Activated CD4-positive, alpha-beta T cell treated with anti-CD3 and anti-CD28 coated beads for 4 hours (primary cell): ENCODE data around the gene BMP5.

ENCODE experiments used
- DNase-seq, 2 donors: peaks; one replicate each; pipeline ENCODE4 v3.0.0-alpha.2; 2020

BMP5 gene

DNA sequence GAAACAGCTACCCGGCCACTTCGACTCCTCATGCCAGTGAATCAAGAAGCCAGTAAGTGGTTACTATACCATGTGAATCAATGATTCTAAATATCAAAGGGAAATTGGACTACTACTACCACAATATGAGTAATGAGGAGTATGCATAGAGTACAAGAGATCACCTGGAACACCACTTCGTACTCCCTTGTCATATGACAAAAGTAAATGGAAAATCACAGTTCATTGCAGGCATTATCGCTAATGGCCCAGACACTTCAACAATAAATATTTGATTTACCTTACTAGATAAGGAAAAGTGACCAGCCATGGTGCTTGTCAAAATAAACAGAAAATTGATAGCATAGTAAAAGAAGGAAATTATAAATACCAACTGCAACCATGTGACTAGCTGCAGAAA lies 73.1 kb downstream of the BMP5 start:
- DNase-seq, result no peak

DNA sequence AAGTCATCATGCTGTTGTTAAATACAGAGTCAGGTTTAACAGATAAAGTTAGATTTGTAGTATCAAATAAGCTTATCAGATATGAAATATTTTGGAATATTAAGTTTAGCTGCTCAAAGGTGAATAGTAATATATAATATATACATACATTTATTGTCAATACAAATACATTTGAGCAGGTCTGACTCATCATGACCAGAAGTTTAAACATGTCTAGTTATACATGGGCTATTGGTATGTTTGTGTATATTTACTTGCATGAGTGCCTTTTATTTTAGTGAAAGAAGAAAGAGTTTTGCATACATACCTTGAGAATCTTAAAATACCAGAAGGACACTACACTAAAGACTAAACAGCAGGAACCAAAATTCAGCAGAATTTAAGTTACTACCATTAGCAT lies 76.8 kb downstream of the BMP5 start:
- DNase-seq, result no peak

DNA sequence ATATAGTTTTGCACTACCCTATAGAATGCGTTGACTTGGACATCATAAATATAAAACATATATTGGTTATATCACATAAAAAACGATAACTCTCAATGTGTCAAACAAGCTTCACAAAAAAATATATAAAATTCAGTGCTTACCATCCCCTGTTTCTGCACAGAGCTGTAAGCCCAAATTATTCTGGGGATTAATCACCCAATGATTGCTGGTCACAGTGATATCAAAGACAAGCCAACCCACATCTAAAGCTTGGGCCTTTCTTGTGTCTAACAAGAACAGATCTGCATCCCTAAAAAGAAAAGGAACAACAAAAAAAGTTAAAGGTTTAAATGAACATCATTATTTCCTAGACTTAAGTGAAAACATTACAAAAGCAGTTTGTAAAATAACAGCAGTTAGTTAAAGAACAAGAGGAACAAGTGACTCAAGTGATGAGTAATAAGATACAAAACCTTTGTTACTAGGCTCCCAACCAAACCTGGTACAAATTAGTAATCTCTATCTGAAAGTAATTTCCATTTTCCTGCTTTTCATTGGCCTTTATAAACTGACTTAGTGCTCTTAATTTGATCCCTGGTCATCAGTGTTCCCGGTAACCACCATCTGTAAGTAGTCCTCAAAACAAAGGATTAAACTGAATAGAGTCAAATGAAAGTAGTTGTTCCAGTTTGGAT lies 81.1 kb downstream of the BMP5 start:
- DNase-seq, result no peak

DNA sequence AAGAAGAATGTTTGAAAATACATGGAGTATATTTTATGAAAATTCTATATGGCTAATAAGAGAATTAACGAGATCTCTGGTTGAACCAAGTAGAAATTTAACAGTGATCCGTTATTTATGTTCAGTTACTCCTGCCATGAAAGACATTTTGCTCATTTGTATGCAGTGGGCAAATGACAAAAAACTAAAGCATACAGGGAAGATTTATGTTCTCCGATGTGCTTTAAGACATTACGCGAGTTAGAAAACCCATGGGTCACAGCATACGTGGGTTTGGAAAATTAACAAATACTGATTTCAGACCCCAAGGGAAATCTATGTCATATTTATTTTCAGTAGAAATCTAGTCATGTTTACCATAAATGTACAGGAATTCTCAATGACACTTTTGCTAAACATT lies 90.1 kb downstream of the BMP5 start:
- DNase-seq, result no peak

DNA sequence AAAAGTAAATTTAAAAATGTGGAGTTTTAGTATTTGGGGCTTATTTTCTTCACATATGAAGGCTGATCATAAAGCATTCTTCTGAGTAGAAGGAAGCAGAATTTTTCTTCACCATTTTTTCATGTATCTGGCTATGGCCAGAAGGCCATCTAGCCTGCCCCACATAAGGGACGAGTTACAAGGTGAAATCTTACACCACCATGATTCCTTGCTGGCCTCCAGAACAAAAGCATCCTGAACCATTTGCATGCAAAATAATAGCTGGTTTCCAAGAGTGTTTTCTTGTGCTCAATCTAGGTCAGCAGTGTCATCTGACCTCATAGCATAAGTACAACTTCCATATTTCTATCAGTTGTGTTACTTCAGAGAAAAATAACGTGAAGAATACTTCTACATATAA lies 93.1 kb downstream of the BMP5 start:
- no peak for DNase-seq

DNA sequence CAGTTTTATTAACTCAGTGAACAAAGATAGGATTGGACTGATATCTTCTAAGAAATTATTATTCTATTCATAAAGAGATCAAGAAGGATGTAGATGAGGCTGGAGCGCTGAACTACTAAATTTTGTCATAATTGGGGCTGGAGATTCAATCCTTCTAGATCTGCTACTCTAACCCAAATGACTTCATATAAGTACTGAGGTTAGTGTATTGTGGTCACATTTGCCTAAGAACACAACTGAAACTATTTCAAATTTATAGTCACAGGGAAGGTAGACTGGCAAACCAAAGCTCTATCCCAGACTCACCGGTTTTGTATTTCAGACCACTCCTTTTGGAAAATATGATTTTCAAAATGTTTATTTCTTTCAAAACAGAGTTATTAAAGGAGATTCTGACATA lies 96.7 kb downstream of the BMP5 start:
- DNase-seq, result no peak

DNA sequence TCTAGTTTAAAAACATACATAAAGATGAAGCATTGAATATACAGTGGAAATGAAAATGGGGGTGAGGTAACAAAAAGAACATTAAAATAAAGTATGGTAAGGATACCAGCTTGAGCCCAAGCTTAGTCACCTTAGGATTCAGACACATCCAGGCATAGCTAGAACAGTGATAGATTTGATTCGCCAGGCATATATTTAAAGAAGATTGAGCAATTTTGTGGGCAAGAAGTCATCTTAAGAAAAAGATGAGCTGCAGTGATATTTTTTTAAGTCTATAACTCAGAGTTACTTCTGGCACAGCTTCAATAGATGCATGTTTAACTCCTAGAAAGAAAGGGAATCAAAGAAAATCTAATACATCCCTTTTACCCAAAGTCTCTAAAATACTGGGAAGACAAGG lies 97.9 kb downstream of the BMP5 start:
- DNase-seq, result no peak

DNA sequence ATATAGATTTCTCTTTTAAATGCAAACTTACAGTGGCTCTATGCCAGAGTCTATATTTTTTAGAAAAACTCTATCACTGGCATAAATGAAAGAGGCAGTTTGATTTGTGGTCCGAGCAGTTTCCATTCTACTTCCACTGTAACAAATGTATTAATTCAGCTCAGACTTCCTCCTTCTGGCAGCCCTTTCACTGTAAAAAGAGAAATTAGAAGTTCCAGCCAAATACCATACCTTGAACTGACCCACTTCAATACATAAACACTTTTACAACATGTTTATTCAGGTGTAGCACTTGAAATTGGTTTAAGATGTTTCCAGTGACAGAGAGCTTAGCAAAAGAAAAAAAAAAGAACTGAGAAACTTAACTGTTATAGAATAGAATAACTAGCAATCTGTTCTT lies 99.3 kb downstream of the BMP5 start:
- no peak for DNase-seq

DNA sequence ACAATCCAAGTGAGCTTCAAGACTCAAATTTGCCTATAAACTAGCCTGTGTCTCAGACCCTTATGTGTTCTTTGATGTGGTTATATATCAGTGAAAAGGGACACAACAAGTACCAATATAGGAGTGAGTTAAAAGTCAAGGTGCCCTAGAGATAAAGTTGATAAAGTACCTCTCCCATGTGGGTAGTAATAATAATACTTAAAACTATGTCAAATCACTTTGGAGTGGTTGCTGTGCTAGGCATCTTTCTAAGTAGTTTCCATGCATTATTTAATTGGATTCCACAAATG lies 100.4 kb downstream of the BMP5 start:
- DNase-seq, result no peak

DNA sequence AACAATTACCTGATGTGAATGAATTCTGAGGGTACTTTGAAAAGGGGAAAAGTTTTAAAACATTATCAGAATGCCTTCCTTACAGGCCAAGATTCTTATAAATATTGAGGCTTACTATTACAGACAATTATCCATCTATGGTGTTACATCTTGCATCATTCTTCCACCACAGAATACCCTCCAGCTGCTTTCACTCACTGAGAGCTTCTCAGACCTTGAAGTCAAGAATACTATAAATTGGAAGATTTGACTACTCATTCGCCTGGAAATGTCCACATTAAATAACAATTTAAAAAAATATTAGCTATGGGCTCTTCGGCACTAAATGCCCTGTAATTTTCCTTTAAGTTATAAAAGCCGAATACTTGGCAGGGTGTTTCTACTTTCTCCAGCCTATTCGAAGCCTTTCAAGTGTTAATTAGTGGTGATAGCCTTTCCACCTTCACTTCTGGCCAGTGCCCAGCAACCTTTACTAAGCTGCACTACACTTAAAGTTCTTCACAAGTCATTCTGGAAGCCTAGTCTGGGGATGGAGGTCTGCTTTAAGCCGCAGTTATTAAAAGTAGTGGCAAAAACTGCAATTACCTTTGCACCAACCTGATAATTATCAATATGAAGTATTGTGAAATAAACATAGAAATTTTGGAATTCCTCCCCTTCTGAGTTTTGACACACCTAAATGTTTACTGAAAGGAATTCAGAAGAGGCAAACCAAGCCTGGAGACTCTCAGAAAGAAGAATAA lies 100.9 kb downstream of the BMP5 start:
- DNase-seq, result no peak

DNA sequence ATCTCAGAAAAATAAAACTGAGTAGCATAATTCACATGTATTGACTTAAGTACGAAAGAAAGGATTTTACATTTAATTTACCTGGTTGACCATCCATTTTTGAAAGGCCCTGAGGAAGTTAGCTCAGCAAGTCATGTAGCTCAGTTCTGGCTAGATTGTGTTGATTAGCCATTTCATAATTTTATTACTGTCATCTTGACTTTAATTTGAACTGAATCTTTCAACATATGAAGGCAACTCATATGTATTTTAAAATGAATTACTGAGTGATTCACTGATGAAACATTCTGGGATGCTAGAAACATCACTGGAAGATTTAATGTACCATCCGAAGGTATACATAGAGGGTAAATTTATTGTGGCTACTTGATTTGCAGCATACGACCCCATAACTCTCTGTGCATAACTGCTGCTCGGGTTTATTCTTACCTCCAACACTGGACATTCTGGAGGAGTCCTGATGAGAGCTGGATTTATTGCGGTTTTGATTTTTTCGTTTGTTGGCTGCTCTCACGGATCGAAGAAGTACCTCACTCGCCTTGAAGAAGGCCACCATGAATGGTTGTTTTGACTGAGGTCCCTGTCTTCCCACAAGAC lies 101.7 kb downstream of the BMP5 start:
- DNase-seq, result no peak

DNA sequence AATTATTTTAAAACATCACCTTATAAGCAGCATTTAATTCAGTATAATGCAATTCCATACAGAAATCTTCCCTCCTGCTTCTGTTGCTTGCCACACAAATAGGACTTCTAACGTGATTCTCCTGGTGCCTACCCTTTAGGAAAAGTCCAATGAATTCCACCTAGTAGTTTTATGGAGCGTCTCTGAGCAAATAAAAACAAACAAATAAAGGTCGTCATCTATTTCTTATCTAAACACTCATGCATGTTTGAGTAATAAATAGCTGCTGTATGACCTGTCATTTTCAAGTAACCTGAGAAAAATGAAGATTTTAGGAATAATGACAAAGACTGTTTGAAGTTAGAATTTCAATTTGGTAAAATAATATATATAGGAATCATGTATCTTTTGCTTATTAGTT lies 102.7 kb downstream of the BMP5 start:
- no peak for DNase-seq

DNA sequence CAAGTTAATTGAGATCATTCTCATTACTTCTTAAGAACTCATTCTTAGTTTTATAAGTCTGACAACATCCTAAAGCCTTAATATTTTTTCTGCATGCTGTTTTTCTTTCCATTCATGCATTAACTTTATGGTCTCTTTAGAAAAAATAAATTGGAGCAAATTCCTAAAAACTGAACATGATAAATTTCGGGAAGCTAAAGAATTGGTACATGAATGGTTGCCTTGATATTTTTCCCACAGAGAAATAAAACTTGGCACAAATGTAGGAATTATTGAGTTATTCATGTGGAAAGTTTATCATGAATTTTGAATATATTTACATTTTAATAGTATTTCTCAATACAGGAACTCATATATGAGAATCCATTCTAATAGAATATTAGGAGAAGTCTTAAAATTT lies 115.9 kb downstream of the BMP5 start:
- DNase-seq, result no peak

DNA sequence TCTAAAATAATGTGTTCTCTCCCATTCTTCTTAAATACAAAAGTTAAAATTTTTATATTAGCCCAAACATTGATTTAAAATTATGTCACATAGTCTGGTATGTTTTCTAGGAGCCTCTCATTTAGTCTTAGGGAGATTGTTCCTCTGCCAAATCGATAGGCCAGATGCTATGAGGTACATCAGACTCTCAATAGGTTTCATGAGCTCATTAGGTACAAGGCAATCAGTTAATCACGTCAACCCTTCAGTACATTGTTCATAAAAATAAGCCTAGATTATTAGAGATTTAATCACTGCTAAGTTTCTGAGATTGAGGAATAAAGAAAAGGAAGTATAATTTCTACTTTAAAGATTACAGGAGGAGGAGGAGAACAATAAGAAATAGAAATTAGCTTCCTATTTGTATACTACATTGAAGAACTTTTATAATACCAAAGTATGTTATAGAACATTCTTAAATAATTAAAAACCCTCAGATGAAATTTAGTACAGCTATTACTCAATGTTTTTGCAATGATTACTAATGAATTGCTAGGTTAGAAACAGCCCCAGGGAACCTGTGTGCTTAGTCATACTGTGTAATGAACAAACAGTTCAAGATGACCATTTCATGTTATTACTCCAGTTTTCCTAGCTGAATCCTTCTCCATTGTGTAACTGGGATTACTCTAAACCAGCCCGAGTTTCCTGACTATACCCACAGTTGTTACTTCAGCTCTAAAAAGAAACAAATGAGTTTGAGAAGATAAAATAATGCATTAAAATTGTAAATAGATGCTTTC lies 117.0 kb downstream of the BMP5 start:
- DNase-seq, result no peak

DNA sequence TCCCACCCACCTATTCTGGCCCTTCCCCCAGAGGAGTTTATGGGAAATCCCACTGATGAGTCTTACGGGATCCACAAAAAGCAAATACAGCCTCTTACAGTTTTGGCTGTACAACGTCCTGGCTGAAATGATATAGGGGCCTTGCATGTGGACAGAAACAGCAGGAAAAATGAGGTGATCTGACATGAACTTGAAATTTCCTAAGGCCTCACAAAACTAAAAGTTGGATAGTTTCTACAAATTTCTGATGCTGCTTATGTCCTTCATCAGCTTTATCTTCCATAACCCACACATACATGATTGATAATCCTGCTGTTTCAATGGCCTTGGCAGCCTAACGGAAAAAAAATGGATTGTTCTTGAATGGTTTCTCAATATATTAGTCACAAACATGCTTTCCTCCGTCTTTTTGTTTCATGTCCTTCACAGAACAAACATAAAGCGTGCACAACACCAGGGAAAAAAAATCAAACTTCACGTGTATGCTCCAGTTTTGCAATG lies 118.8 kb downstream of the BMP5 start:
- no peak for DNase-seq

DNA sequence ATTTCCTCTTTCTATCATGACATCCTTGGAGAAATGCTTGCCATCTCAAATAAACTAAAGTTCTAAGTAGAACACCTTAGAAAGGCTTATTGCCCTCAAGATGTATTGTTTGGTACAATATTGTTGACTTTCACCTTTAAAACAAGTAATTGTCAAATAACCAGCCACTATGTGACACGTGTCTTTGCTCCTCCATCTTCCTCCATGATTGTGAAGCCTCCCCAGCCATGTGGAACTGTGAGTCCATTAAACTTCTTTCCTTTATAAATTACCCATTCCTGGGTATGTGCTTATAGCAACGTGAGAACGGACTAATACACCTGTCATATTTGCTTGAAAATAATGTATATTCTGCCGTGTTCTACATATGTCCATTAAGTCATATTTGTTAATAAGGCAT lies 126.5 kb downstream of the BMP5 start:
- DNase-seq, result no peak

DNA sequence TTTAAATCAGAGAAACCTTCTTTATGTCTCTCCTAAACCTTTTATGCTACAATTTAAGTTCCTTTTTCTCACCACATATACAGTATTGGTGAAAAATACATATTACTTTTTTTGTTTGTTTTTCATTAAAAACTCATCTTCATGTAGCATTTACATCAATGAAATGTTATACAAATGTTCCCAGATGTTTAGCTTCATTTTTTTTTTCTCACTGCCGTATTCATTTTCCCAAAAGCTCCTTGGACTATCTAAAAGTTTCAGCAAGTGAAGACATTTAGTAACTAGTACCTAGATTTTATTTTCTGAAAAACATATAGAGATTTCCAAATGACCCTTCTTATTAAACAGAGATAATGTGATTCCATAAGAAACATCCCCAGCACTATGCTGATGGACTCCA lies 128.9 kb downstream of the BMP5 start:
- DNase-seq, result no peak

DNA sequence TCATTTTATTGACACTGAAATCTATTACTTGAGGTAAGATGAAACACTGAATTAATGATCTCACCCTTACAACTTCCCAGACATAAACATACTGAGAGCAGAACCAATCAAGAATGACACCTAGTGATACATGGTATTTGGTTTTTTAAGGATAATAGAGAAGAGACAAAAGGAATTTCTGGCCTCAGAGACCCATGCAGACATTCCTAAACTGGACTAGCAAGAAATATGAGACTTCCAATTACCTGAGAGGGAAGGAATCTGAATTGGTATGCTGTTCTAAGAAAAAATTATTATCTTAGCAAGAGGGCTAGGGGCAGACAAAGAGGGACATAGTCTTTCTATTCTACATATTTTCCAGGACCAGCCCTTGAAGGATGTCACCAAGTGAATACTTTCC lies 141.1 kb downstream of the BMP5 start:
- DNase-seq, result no peak

DNA sequence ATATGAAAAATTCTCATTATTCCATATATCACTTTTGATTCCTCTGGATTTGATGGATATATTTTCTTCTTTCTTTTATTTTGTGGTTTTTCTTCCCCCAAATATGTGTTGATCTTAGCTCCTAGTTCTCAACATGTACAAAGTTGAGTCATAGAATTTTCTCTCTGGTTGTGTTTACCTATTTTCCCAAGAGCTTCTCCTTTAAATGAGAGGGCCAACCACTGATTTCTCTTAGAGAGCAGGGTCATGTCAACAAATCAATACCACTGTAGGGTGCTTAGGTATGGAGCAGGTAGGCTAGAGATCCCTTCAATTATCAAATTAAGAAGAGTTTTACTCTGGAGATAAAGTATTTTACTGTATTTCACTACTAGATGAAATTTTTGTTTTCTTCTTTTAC lies 145.7 kb downstream of the BMP5 start:
- DNase-seq, result no peak

DNA sequence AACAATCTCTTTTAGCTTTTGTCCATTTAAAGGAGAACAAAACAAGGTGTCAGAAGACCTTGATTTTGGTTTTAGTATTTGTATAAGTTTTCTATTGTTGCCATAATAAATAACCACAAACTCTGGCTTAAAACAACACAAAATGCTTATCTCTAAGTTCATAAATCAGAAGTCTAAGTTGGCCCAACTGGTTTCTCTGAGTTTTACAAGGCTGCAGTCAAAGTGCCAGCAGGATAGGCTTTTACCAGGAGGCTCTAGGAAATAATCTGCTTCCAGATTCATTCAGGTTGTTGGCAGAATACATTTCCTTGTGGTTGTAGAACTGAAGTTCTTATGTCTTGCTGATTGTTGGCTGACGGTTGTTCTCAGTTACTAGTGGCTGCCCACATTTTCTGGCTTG lies 149.2 kb downstream of the BMP5 start:
- no peak for DNase-seq

DNA sequence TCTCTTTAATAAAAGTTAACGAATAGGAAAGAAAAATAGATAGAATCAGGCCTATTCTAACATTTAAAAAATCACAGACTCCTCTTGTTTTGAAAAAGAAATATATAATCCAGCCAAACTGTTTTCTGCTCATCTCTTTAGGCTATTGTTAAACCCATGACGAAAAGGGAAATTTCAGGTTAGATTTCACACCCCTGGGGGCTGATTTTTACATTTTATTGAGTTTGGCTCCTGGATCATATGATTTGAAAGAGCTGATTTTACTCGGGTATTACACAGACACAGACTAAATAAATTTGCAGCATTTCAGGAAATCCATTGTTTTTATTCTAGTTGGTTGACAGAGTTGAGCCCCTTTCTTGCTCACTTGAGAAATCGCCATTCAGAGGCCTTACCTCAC lies 160.6 kb downstream of the BMP5 start:
- no peak for DNase-seq

DNA sequence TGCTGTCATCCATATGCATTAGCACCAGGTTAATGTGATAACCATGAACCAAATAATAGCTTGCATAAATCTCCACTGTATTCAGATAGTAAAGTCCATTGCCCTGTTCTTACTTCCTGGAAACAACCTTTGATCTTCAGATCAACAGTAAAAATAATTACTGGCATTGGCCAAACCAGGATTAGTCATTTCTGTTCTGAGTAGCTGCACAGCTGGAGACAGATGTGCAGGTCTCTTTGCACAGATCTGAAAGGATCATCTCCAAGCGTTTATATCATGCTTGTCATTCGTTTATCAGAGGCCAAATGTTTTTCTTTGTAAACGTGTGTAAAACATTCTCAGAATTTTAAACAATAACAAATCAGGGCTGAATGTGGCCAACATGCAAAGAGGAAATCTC lies 162.0 kb downstream of the BMP5 start:
- no peak for DNase-seq

DNA sequence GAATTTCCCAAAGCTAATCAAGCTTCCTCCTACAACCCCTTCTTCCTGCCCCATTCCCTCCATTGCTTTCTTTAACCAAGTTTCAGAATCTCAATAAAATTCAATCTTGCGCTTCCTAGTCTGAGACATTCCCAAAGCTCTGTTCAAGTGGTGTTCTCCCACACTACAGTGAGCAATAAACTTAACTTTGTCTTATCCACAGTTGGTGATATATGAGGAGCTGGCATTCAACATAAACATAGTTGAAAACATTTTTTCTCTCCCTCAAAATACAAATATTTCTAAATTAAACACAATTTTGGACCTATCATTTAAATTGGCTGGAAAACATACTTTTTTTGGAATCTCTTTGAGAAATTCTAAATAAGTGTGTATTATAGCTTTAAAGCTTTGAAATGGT lies 166.7 kb downstream of the BMP5 start:
- DNase-seq, result no peak
